Measurements from ENCODE around the gene SEMA6A. TPM values are rescaled to one million over a fixed set of nuclear protein-coding genes. Genes with fewer than 3 reads are reported as not detected.

SEMA6A gene
- total RNA-seq: 0.19 and 0.28 TPM in 2 replicates

GRCh38 chr5:116574367-116575325 lies at the start of gene SEMA6A:
TSS of gene SEMA6A (minus strand) at chr5:116574823. CDS start at chr5:116504944, 69,879 bp downstream.

